ENCODE measurements around the gene CHAF1B. TPM values are rescaled to one million over a fixed set of nuclear protein-coding genes. Genes with fewer than 3 reads are reported as not detected.
"Not testable (repeated sequence)": the region's sequence is repeated elsewhere in the genome, so short reads cannot be mapped to it uniquely, and the experiment has no call there.

Gene CHAF1B
- total and polyA plus RNA-seq, 2 of the 8 experiments (the other 6 are each of a cell fraction or from before 2014, with no cell fraction given): 11.8 to 23.1 TPM

GRCh38 chr21:36388835-36389234 lies 3.6 kb downstream of the CHAF1B start (continued):
- TF ChIP-seq E2F6 (IDR thresholded peaks at IDR 0.05): no peak
- TF ChIP-seq YY1 (IDR thresholded peaks at IDR 0.05; ENCODE audit: low read depth, low read length): no peak
- TF ChIP-seq GTF2F1 (IDR thresholded peaks at IDR 0.05; ENCODE audit: borderline replicate concordance, low read depth, low read length): no peak
- peak; percentile 51; the same call in 1 of the 2 replicates for TF ChIP-seq TEAD4 (IDR thresholded peaks at IDR 0.05; ENCODE audit: low read depth, low read length)
- no peak for TF ChIP-seq RXRA (IDR thresholded peaks at IDR 0.05; ENCODE audit: insufficient read depth, low read depth, low read length)
- TF ChIP-seq MAFK (IDR thresholded peaks at IDR 0.05; ENCODE audit: low read depth, low read length): no peak

- H2BK120ac ChIP-seq (replicated peaks; ENCODE audit: low read depth, low read length); H4K91ac ChIP-seq (replicated peaks; ENCODE audit: insufficient read length, low read length); H3K79me1 ChIP-seq (ENCODE audit: low read depth, low read length); H3K27me3 ChIP-seq (replicated peaks in 1 of 4; ENCODE audit: control insufficient read depth in 3 of 4, extremely low read depth in 1 of 4, insufficient read depth in 3 of 4, low read length in 3 of 4); H3K23me2 ChIP-seq (ENCODE audit: low read depth, low read length); H3K23ac ChIP-seq (ENCODE audit: insufficient read length); H3K27ac ChIP-seq (ENCODE audit: low read depth, low read length); H3K56ac ChIP-seq (replicated peaks; ENCODE audit: insufficient read length, low read depth, low read length); H3K18ac ChIP-seq (ENCODE audit: extremely low read depth, low read length); H3K4me3 ChIP-seq (ENCODE audit: extremely low read depth in 1 of 4, insufficient read depth in 2 of 4, low read depth in 3 of 4, low read length in 4 of 4); H3K4me1 ChIP-seq (replicated peaks in 1 of 4; ENCODE audit: control insufficient read depth in 3 of 4, insufficient read depth in 4 of 4, low read length in 3 of 4); FAIRE-seq; H4K20me1 ChIP-seq (replicated peaks in 1 of 2; ENCODE audit: control insufficient read depth in 1 of 2, insufficient read depth in 2 of 2, low read length in 2 of 2); H3K9ac ChIP-seq (replicated peaks in 1 of 4; ENCODE audit: extremely low read depth in 1 of 4, low read depth in 3 of 4, low read length in 3 of 4); H2BK20ac ChIP-seq (ENCODE audit: low read length); H2BK5ac ChIP-seq (ENCODE audit: low read depth, low read length); H3K9me3 ChIP-seq (ENCODE audit: insufficient read depth in 2 of 2, low read depth in 1 of 2, low read length in 1 of 2); H2AFZ ChIP-seq (ENCODE audit: low read length); H3K4me2 ChIP-seq (ENCODE audit: insufficient read depth in 1 of 2, low read depth in 2 of 2, low read length in 2 of 2); H4K5ac ChIP-seq (ENCODE audit: insufficient read length, low read depth, low read length); DNase-seq (ENCODE audit: low read depth in 1 of 2, low spot score in 2 of 2); H2AK5ac ChIP-seq (ENCODE audit: low read depth, low read length); H4K8ac ChIP-seq (ENCODE audit: extremely low read depth, insufficient read depth, low read length); H3K79me2 ChIP-seq (ENCODE audit: control insufficient read depth in 1 of 2, insufficient read depth in 2 of 2, low read length in 2 of 2); H3K4ac ChIP-seq (replicated peaks; ENCODE audit: insufficient read length, low read depth, low read length); H3K14ac ChIP-seq (ENCODE audit: insufficient read length); H2BK15ac ChIP-seq (ENCODE audit: low read length); H2BK12ac ChIP-seq (ENCODE audit: low read depth, low read length): not testable (repeated sequence)
- WGBS, 2 experiments (ENCODE audit: extremely low coverage in 1 of 2, insufficient coverage in 1 of 2, insufficient read length in 1 of 2, insufficient replicate concordance in 2 of 2, low coverage in 1 of 2, low lambda C conversion rate in 2 of 2, missing lambda C conversion rate in 1 of 2): 87% methylated on average over 5 of the region's 6 CpGs; no CpG with 5 or more reads in 1 of the 2 experiments
- H3K36me3 ChIP-seq (ENCODE audit: control insufficient read depth in 2 of 4, insufficient read depth in 4 of 4, low read length in 3 of 4): peaks cover 2 to 41% (median 20%) of the 10 kb centered on the region in 4 experiments; a peak in 7 of 8 replicates
- CTCF ChIA-PET (ENCODE audit: partially characterized antibody): interaction anchor here (1.8 kb wide), 1 partner anchor 238 kb away, joined by 5 read pairs; no protein-coding TSS in a partner anchor
- POLR2A ChIA-PET (ENCODE audit: partially characterized antibody): interaction anchor here (0.7 kb wide), 1 partner anchor 558 kb away, joined by 4 read pairs; no protein-coding TSS in a partner anchor
These were observed 6.5 kb downstream of the CHAF1B start for GRCh38 chr21:36391649-36392048.

Measured in H1 (cell line).